Measurements from ENCODE around the gene NOB1. TPM values are rescaled to one million over a fixed set of nuclear protein-coding genes. Genes with fewer than 3 reads are reported as not detected.

NOB1 gene
- total RNA-seq, 1 experiment from 2014 or later: 48.3 TPM

DNA sequence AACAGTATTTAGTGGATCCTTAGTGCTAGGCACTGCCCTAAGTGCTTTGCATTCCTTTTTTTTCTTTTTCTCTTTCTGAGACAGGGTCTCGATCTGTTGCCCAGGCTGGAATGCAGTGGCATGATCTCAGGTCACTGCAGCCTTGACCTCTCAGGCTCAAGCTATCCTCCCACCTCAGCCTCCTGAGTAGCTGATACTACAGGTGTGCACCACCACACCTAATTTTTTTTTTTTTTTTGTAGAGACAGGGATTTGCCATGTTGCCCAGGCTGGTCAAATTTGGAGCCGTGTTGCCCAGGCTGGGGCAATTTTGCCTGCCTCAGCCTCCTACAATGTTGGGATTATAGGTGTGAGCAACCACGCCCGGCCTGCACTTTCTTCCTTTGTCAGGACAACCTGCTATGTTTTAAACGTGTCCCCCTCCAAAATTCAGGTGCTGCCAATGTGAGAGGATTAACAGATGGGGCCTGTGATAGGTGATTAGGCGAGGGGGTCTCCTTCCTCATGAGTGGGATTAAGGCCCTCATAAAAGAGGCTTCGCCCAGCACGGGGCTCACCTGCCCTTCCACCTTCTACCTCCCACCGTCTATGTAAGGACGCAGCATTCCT, 33.8 kb downstream of the NOB1 start:
- Histone ChIP-seq H3K27me3 (ENCODE audit: control insufficient read depth, insufficient read depth, low read length) (no peaks in the 10 kb centered on the region), H3K9me3 (ENCODE audit: control insufficient read depth, insufficient read depth, low read depth, low read length) (no peaks in the 10 kb centered on the region), H3K36me3 (ENCODE audit: control insufficient read depth, insufficient read depth, low read length) (peaks cover 2% of the 10 kb centered on the region), H3K4me3 (ENCODE audit: low read depth in 2 of 2, low read length in 2 of 2) (no peak overlapping the region), H3K27ac (ENCODE audit: low read length) (peak overlapping the region; percentile 53), H3K4me1 (ENCODE audit: control insufficient read depth, insufficient read depth, low read length) (peaks cover 14% of the 10 kb centered on the region; the same call in 1 of the 2 replicates)
- BruUV-seq (replicated peaks): no TSS peak
- in situ Hi-C loops (cut with HindIII; ENCODE audit: low pct_unique_long_range_greater_than_20kb, low sequenced_read_pairs) (no loop called here), intact Hi-C loops (cut with micrococcal nuclease; ENCODE audit: unreplicated experiment) (no loop called here)
- ATAC-seq (no peak), DNase-seq (ENCODE audit: low read depth, low spot score) (no peak)
- ChIA-PET POLR2A (no interaction called here), CTCF (no interaction called here)
- TF ChIP-seq, protein P1, sequence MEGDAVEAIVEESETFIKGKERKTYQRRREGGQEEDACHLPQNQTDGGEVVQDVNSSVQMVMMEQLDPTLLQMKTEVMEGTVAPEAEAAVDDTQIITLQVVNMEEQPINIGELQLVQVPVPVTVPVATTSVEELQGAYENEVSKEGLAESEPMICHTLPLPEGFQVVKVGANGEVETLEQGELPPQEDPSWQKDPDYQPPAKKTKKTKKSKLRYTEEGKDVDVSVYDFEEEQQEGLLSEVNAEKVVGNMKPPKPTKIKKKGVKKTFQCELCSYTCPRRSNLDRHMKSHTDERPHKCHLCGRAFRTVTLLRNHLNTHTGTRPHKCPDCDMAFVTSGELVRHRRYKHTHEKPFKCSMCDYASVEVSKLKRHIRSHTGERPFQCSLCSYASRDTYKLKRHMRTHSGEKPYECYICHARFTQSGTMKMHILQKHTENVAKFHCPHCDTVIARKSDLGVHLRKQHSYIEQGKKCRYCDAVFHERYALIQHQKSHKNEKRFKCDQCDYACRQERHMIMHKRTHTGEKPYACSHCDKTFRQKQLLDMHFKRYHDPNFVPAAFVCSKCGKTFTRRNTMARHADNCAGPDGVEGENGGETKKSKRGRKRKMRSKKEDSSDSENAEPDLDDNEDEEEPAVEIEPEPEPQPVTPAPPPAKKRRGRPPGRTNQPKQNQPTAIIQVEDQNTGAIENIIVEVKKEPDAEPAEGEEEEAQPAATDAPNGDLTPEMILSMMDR (IDR thresholded peaks at IDR 0.05): no peak
- TF ChIP-seq TCF7L2 (IDR thresholded peaks at IDR 0.05; ENCODE audit: low read depth, low read length): no peak
- no peak for TF ChIP-seq POLR2AphosphoS5 (IDR thresholded peaks at IDR 0.05; ENCODE audit: low read depth, low read length)
- no peak for TF ChIP-seq SIN3A (IDR thresholded peaks at IDR 0.05; ENCODE audit: borderline replicate concordance, insufficient read depth, low read depth, low read length)
- TF ChIP-seq, protein P2, sequence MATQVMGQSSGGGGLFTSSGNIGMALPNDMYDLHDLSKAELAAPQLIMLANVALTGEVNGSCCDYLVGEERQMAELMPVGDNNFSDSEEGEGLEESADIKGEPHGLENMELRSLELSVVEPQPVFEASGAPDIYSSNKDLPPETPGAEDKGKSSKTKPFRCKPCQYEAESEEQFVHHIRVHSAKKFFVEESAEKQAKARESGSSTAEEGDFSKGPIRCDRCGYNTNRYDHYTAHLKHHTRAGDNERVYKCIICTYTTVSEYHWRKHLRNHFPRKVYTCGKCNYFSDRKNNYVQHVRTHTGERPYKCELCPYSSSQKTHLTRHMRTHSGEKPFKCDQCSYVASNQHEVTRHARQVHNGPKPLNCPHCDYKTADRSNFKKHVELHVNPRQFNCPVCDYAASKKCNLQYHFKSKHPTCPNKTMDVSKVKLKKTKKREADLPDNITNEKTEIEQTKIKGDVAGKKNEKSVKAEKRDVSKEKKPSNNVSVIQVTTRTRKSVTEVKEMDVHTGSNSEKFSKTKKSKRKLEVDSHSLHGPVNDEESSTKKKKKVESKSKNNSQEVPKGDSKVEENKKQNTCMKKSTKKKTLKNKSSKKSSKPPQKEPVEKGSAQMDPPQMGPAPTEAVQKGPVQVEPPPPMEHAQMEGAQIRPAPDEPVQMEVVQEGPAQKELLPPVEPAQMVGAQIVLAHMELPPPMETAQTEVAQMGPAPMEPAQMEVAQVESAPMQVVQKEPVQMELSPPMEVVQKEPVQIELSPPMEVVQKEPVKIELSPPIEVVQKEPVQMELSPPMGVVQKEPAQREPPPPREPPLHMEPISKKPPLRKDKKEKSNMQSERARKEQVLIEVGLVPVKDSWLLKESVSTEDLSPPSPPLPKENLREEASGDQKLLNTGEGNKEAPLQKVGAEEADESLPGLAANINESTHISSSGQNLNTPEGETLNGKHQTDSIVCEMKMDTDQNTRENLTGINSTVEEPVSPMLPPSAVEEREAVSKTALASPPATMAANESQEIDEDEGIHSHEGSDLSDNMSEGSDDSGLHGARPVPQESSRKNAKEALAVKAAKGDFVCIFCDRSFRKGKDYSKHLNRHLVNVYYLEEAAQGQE (IDR thresholded peaks at IDR 0.05; ENCODE audit: insufficient read depth in 1 of 2, low read depth in 2 of 2, low read length in 1 of 2): no peak

DNA sequence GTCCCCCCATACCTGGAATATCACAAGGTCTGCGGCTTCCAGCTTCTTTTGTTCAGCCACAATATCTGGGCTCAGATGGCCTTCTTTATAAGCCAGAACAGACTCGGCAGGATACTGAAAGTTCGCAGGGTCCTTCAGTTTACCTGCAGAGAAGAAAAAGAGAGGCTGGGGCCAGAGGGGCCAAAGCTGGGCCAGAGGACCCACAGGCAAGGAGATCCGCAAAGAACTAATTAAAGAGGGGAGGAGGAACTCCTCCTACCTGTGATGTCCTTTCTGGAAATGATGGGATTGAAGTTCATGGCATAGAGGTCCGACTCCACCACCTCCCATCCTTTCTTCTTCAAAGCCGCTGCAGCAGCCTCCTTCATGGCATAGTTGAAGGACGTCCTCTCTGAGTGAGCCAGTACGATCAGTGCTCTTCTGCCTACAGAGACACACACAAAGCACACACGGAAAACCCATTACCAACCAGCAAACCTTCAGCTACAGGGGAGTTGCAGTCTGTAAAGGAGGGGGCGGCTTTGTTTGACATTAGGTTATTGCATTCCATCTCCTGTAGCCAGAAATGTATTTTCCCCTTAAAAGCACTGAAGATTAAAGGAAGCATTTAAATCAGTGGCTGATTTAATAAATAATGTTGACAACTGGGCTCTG, 36.5 kb downstream of the NOB1 start:
- Histone ChIP-seq H3K4me1 (ENCODE audit: control insufficient read depth, insufficient read depth, low read length) (peaks cover 5% of the 10 kb centered on the region; the same call in 1 of the 2 replicates), H3K27me3 (ENCODE audit: control insufficient read depth, insufficient read depth, low read length) (no peaks in the 10 kb centered on the region), H3K4me3 (ENCODE audit: low read depth in 2 of 2, low read length in 2 of 2) (no peak overlapping the region), H3K27ac (ENCODE audit: low read length) (no peak overlapping the region), H3K36me3 (ENCODE audit: control insufficient read depth, insufficient read depth, low read length) (peaks cover 2% of the 10 kb centered on the region), H3K9me3 (ENCODE audit: control insufficient read depth, insufficient read depth, low read depth, low read length) (no peaks in the 10 kb centered on the region)
- TF ChIP-seq, protein P1 (IDR thresholded peaks at IDR 0.05): no peak
- no peak for TF ChIP-seq POLR2AphosphoS5 (IDR thresholded peaks at IDR 0.05; ENCODE audit: low read depth, low read length)
- BruUV-seq (replicated peaks): no TSS peak
- DNase-seq (ENCODE audit: low read depth, low spot score) (no peak), ATAC-seq (no peak)
- CTCF ChIA-PET: no interaction called here
- intact Hi-C loops (cut with micrococcal nuclease; ENCODE audit: unreplicated experiment) (no loop called here), in situ Hi-C loops (cut with HindIII; ENCODE audit: low pct_unique_long_range_greater_than_20kb, low sequenced_read_pairs) (no loop called here)
- POLR2A ChIA-PET: no interaction called here

All from Panc1 (cell line).